Neural cell (in vitro differentiated cells): ENCODE data around the gene FOXP4.

Experiments used
- RAD21 ChIP-seq: fragments of 450-650 bp; conservative IDR thresholded peaks from 2 replicates; pipeline ENCODE4 v1.6.1; 2014; ENCODE audit warnings: antibody characterized with exemption, mild to moderate bottlenecking, moderate library complexity
- TF ChIP-seq, protein P1 (sequence below): fragments of 450-650 bp; IDR thresholded peaks from 2 replicates; pipeline ENCODE4 v1.5.1; 2014; ENCODE audit warnings: antibody characterized with exemption, mild to moderate bottlenecking, moderate library complexity; ENCODE audit not compliant: poor library complexity, severe bottlenecking

DNA sequence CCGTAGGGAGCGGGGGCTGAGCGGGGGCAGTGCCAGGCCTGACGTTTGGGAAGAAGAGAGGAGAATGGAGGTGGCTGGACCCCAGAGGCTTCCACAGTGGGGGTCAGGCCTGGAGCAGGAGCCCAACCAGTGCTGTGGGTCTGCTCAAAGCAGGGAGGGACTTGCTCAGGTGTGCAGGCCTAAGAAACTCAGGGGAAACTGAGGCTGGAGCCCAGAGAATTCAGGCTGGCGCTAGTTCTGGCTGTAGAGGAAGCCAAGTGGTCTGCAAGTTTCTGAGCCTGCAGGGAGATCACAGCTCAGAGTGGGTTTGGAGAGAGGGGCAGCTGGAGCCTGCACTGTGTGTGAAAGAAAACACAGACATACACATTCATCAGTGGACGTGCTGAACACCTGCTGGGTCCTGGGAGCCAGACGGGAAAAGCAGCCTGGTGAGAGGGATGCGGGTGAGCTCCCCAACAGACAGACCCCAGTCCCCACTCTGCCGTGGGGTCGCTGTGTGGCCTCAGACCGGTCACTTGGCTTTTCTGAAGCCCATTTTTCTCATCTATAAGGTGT, 17.7 kb upstream of the FOXP4 start:
- TF ChIP-seq, protein P1, sequence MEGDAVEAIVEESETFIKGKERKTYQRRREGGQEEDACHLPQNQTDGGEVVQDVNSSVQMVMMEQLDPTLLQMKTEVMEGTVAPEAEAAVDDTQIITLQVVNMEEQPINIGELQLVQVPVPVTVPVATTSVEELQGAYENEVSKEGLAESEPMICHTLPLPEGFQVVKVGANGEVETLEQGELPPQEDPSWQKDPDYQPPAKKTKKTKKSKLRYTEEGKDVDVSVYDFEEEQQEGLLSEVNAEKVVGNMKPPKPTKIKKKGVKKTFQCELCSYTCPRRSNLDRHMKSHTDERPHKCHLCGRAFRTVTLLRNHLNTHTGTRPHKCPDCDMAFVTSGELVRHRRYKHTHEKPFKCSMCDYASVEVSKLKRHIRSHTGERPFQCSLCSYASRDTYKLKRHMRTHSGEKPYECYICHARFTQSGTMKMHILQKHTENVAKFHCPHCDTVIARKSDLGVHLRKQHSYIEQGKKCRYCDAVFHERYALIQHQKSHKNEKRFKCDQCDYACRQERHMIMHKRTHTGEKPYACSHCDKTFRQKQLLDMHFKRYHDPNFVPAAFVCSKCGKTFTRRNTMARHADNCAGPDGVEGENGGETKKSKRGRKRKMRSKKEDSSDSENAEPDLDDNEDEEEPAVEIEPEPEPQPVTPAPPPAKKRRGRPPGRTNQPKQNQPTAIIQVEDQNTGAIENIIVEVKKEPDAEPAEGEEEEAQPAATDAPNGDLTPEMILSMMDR = no peak
- no peak for TF ChIP-seq RAD21
